Activated T-cell treated with anti-CD3 and anti-CD28 coated beads for 24 hours (primary cell): ENCODE data around the gene DIS3L2.
A peak's percentile ranks its signal among the peaks of the same experiment; 100 is the strongest.
"Not testable (repeated sequence)": the region's sequence is repeated elsewhere in the genome, so short reads cannot be mapped to it uniquely, and the experiment has no call there.

Experiments used
- DNase-seq: peaks from one replicate; pipeline ENCODE4 v3.0.0-alpha.2; 2020; ENCODE audit warnings: low read depth

DIS3L2 gene

DNA sequence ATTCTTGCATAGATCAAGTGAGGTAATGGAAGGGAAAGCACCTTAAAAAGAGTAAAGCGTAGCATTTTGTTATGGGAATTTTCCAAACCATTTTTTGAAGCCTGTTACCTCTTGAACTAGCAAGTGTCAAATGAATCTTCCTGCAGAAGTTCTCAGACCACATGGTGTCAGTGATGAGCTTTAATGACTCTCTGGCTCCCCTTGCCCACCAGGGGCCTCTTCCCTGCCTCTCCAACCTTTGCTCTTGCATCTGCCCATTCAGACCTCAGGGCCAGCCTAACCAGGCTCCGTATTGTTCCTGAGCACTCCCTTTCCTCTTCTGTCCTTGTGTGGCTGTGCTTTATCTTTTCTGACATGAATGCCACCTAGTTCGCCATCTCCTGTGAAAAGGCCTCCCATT is 155.9 kb downstream of the DIS3L2 start:
- no peak for DNase-seq

GRCh38 chr2:232120911-232121310 is 159.4 kb downstream of the DIS3L2 start:
- DNase-seq = no peak

GRCh38 chr2:232124309-232124708 is 162.8 kb downstream of the DIS3L2 start:
- DNase-seq = no peak

GRCh38 chr2:232126301-232127099 is 165.0 kb downstream of the DIS3L2 start:
- no peak for DNase-seq

- no peak for DNase-seq
These were observed 168.0 kb downstream of the DIS3L2 start for GRCh38 chr2:232129483-232129882.

- no peak for DNase-seq
These were observed 170.7 kb downstream of the DIS3L2 start for GRCh38 chr2:232132181-232132580.

DNA sequence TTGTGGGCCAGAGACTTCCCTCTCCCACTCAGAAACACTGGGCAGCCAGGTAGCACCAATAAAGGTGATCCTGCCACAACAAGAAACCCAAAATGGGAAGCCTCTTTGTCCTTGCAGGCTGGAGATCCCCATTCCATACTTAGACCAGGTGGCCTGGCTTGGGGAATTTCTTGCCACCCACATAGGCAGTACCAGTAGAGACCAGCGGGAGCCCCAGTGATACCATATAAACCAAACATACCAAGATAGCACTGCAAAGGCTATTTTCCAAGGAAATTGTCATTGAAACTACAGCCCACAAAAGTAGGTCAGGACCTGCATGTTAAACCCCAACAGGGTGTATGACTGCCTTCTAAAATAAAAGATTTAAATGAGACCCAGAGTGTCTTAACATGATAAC is 171.6 kb downstream of the DIS3L2 start:
- no peak for DNase-seq

GRCh38 chr2:232134939-232135338 is 173.4 kb downstream of the DIS3L2 start:
- DNase-seq = no peak

DNA sequence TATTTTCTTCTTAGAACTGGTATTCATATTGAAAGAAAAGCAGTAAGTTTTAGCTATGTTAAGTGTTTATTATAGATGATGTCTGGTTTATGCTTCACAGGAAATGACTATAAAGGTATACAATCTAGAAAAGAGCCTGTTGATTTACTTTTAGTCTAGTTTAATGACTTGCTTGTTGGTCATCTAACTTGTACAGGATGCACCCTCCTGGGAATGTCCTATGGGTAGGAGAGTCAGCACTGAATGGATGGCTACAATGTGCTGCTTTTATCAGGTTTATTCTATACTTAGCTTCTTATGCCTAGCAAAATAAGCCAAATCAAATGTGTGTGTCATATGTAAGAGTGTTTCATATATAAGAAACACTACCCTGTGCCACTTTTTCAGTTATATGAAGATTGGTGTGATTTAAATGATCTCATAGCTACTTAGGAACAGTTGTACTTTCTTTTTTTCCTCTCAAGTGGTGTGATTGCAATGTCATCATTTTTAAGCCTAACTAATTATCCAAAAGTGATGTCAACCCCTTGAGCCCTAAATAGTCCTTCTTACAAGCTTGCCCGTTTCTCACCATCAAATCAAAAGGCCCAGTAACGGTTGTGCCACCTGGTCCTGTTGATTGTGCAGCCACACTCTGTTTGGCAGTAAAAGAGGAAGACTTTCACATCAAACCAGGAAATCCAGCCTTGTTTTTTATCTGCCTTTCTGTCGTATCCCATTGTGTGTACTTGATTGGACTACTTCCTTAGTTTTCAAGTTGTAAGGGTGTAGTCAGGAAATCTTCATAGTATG is 176.0 kb downstream of the DIS3L2 start:
- DNase-seq = no peak

DNA sequence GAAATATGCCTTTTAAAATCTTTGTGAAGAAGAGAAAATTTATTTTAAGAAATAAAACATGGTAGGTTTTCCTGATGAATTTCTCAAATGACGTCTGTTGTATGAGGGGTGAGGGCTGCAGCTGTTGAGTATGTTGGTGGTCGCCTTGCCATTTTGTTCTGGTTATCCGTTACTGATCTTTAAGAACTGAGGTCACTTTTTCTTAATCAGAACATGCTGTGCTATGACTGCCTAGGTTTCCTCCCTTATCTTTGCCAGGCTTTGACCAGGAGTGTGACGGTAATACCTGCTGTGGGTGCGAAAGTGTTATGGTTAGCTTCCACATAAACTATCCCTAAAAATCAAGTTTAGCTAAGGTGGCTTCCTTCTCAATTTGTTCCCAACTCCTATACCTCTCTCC is 176.9 kb downstream of the DIS3L2 start:
- no peak for DNase-seq

DNA sequence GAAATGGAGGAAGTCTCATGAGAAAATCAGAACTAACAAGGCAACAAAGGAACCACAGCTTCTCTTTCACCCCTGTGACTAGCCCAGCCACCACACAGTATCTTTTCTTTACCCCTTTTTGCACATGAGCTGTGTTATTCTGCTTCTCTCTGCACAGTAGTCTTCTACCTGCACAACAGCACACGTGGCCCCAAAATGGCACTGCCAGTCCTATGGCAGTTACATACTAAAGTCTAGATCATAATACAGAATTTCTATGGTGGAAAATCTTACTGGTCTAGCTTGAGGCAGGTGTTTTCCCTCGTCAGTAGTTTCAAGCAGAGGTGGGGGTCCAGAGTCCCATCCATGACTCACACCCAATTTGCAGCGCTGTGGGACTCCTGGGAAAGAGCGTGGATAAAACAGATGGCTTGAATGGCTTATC is 177.7 kb downstream of the DIS3L2 start:
- DNase-seq = no peak

- DNase-seq = no peak
These were observed 178.5 kb downstream of the DIS3L2 start for GRCh38 chr2:232139786-232140562.

DNA sequence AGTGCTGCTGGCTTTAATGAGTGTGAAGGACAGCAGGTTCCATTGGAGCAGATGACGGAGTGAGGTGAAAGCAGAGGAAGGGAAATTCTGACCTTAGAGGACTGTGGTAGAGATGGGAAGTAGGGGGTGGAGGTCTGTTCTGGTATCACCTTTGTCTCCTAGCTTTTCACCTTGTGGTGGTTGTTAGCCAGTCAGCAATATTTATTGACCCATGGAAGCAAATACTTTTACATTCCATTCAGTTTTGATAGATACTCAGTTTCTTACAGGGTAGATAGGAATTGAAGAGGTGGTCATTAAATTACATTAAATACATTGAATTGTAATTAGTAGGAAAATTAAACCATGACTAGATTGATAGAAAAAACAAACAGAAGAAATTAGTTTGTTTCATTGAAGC is 180.1 kb downstream of the DIS3L2 start:
- DNase-seq = no peak

- DNase-seq = peak; percentile 7
These were observed 180.5 kb downstream of the DIS3L2 start for GRCh38 chr2:232142049-232142448.

GRCh38 chr2:232142502-232142901 is 181.0 kb downstream of the DIS3L2 start:
- DNase-seq = no peak

GRCh38 chr2:232146294-232146693 is 184.8 kb downstream of the DIS3L2 start:
- DNase-seq = no peak

- no peak for DNase-seq
These were observed 186.0 kb downstream of the DIS3L2 start for GRCh38 chr2:232147440-232148077.

- no peak for DNase-seq
These were observed 200.7 kb downstream of the DIS3L2 start for GRCh38 chr2:232162187-232162586.

DNA sequence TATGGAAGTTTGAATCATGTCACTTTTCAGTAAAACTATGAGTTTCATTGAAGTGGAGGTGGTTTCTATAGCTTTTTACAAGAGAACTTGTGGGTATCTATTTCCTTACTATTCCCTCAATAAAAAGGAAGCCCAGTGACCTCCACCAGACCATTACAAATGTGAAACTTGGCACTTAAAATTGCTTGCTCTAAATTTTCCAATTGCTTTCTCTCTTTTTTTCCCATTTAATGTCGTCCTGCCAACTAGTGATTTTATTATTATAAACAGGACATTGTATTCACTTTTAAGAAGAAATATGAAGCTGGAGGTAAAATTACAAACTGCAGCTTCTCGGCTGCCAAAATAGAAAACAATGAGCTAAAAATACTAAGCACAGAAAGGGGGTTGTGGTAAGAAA is 208.9 kb downstream of the DIS3L2 start:
- DNase-seq = no peak

GRCh38 chr2:232174662-232175061 is 213.1 kb downstream of the DIS3L2 start:
- DNase-seq = no peak

DNA sequence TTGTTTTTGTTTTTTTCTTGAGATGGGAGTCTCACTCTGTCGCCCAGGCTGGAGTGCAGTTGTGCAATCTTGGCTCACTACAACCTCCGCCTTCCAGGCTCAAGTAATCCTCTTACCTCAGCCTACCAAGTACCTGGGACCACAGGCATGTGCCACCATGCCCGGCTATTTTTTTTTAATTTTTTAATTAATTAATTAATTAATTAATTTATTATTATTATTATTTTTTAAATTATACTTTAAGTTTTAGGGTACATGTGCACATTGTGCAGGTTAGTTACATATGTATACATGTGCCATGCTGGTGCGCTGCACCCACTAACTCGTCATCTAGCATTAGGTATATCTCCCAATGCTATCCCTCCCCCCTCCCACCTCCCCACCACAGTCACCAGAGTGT is 215.1 kb downstream of the DIS3L2 start:
- not testable (repeated sequence) for DNase-seq

DNA sequence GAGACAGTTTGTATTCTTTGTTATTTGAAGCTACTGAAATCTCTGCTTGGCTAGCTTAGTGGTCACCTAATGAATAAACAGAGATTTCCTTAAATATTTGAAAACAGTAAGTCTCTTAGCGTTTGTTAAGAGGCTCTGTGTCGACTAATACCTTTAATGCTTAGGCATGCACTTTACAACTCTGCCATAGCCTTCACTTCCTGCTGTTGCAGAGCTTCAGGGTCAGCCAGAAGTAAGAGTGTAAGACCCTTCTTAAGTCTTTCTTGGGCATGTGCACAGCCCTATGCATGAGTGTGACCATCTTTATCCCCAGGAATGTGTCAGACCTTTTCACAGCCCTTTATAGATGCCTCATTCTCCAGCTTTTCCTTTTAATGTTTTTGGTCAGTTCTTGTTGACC is 221.8 kb downstream of the DIS3L2 start:
- DNase-seq = no peak
